Skeletal muscle satellite cell (primary cell): ENCODE results near the gene INTS6L.
"Not testable (repeated sequence)": the region's sequence is repeated elsewhere in the genome, so short reads cannot be mapped to it uniquely, and the experiment has no call there.

ENCODE experiments used
- H3K27me3 ChIP-seq: 2 replicates; pipeline ENCODE4 v1.7.0; 2013; ENCODE audit warnings: low read length; ENCODE audit not compliant: control insufficient read depth, insufficient read depth
- H3K36me3 ChIP-seq: 2 replicates; pipeline ENCODE4 v1.7.0; 2013; ENCODE audit warnings: mild to moderate bottlenecking, control low read depth, low read length; ENCODE audit not compliant: insufficient read depth
- H3K4me1 ChIP-seq: 2 replicates; pipeline ENCODE4 v1.7.0; 2013; ENCODE audit warnings: low read length; ENCODE audit not compliant: control insufficient read depth, insufficient read depth
- H3K4me2 ChIP-seq: 2 replicates; pipeline ENCODE4 v1.7.0; 2013; ENCODE audit warnings: mild to moderate bottlenecking, low read length
- H3K4me3 ChIP-seq: 2 replicates; pipeline ENCODE4 v1.7.0; 2013; ENCODE audit warnings: low read length
- H3K9ac ChIP-seq: 2 replicates; pipeline ENCODE4 v1.7.0; 2013; ENCODE audit warnings: mild to moderate bottlenecking, low read depth, low read length, moderate library complexity
- H3K9me3 ChIP-seq: replicated peaks from 2 replicates; pipeline ENCODE4 v1.7.0; 2013; ENCODE audit warnings: mild to moderate bottlenecking, control low read depth, low read length

Gene INTS6L

DNA sequence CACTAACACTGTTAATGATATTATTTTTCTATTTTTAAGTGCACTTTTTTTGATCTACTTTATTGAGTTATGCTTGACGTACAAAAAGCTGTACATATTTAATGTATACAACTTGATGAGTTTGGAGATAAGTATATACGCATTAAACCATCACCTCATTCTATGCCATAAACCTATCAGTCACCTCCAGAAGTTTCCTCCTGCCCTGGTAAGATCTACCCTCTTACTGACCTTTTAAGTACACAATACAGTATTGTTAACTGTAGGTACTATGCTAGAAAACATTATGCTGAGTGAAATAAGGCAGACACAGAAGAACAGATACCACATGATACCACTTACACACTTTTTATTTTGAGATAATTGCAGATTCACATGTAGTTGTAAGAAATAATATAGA is 36.9 kb downstream of the INTS6L start:
- Histone ChIP-seq H3K4me3 (no peak overlapping the region), H3K4me1 (no peaks in the 10 kb centered on the region), H3K4me2 (no peak overlapping the region), H3K9me3 (no peaks in the 10 kb centered on the region), H3K36me3 (no peaks in the 10 kb centered on the region), H3K27me3 (no peaks in the 10 kb centered on the region), H3K9ac (no peak overlapping the region)

DNA sequence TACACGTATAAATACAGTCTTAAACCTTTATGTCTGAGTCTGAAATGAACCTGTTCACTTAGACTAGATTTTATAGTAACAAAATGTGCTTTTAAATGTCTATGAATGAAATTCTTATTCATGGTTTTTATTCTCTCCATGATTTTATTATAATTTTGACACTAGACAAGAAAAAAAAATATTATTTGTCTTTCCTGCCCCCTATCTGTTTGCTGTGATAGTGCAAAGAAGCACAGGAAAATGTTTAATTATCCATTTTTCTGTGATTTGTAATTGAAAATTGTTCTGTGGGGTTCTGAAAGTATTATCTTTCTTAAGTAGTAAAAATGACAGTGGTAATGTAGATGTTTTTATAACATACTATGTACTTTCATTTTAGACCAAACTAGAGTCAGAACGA is 52.0 kb downstream of the INTS6L start:
- no peaks in the 10 kb centered on the region for H3K27me3 ChIP-seq
- no peaks in the 10 kb centered on the region for H3K4me1 ChIP-seq
- H3K9ac ChIP-seq: no peak overlapping the region
- H3K4me2 ChIP-seq: no peak overlapping the region
- no peak overlapping the region for H3K4me3 ChIP-seq
- H3K36me3 ChIP-seq: no peaks in the 10 kb centered on the region
- no peaks in the 10 kb centered on the region for H3K9me3 ChIP-seq

DNA sequence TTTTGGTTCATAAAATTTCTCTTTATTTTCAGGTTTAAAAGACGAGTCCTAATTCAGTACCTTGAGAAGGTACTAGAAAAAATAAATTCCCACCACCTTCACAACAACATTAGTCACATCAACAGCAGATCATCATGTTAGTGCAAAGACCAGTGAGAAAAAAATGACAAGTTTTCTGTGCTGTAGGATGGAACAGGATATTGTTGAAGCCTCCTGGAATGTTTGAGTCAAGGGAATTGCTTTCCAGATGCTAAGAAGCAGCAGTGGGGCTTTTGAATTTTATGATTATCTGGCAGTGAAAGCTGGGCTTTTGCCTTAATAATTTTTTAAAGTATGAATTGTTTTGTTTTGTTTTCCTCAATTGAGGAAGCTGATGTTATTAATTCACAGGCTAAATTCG is 61.0 kb downstream of the INTS6L start:
- Histone ChIP-seq H3K36me3 (no peaks in the 10 kb centered on the region), H3K4me3 (no peak overlapping the region), H3K9me3 (no peaks in the 10 kb centered on the region), H3K4me2 (no peak overlapping the region), H3K27me3 (no peaks in the 10 kb centered on the region), H3K9ac (no peak overlapping the region), H3K4me1 (no peaks in the 10 kb centered on the region)

DNA sequence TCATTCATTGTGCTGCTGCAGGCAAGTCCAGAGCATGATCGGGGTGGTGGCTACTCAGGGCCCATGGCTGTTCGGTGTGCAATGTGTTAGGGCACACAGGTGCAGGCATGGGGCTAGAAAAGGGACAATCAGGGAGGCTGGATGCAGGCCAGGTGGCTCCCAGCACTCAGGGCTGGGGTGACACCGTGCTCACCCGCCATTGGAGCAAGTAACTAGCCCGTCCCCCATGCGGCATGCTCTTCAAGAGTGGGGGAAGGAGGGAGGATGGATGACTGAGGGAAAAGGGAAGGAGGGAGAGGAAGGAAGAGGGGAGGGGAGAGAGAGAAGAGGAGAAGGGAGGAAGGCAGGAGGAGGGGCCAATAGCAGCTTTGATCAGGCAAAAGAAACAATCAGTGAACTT is 64.7 kb downstream of the INTS6L start:
- Histone ChIP-seq H3K9me3 (no peaks in the 10 kb centered on the region), H3K4me1 (no peaks in the 10 kb centered on the region), H3K4me3 (no peak overlapping the region), H3K9ac (no peak overlapping the region), H3K36me3 (no peaks in the 10 kb centered on the region), H3K27me3 (peaks cover 4% of the 10 kb centered on the region), H3K4me2 (no peak overlapping the region)

DNA sequence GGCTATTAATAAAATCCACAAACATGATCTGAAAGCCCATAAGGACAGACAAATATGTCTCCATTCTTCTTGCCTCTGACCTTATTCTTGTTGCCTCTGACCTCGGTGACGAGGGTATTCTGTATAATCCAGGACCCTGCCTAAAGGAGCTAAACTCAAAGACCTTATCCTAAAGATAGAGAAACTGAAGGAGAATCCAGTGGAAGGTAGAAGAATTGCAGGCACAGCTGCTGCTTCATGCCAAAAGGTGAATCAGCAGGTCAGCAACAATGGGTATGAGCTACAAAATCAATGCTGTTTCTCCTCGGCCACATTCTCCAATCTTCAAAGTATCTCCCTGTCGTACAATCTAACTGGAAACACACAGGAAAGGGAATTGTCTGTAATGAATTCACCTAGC is 71.4 kb downstream of the INTS6L start:
- no peak overlapping the region for H3K4me3 ChIP-seq
- H3K4me1 ChIP-seq: no peaks in the 10 kb centered on the region
- H3K9me3 ChIP-seq: no peaks in the 10 kb centered on the region
- H3K4me2 ChIP-seq: no peak overlapping the region
- H3K36me3 ChIP-seq: no peaks in the 10 kb centered on the region
- H3K9ac ChIP-seq: no peak overlapping the region
- H3K27me3 ChIP-seq: peaks cover 5% of the 10 kb centered on the region

DNA sequence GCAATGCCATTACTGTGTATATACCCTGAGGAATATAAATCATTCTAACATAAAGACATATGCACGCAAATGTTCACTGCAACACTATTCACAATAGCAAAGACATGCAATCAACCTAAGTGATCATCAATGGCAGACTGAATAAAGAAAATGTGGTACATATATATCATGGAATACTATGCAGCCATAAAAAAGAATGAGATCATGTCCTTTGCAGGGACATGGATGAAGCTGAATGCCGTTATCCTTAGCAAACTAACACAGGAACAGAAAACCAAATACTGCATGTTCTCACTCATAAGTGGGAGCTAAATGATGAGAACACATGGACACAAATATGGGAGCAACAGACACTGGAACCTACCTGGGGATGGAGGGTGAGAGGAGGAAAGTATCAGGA is 73.6 kb downstream of the INTS6L start:
- H3K4me1 ChIP-seq, H3K36me3 ChIP-seq, H3K4me2 ChIP-seq, H3K9me3 ChIP-seq, H3K9ac ChIP-seq, H3K4me3 ChIP-seq, H3K27me3 ChIP-seq: not testable (repeated sequence)

DNA sequence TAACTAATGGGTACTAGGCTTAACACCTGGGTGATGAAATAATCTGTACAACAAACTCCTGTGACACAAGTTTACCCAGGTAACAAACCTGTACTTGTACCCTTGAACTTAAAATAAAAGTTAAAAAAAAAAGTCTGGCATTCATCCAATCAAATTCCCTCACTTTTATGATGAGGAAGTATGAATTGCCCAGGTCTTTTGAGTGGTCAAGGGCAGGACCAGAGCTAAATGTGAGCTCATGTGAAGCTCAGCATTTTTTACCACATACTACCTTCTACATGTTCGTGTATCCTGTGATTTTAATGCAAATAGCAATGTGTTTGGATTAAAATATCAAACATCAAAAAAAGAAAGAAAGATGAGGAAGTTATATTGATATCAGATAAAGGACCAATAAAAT is 74.0 kb downstream of the INTS6L start:
- H3K9me3 ChIP-seq, H3K36me3 ChIP-seq, H3K4me1 ChIP-seq: not testable (repeated sequence)

DNA sequence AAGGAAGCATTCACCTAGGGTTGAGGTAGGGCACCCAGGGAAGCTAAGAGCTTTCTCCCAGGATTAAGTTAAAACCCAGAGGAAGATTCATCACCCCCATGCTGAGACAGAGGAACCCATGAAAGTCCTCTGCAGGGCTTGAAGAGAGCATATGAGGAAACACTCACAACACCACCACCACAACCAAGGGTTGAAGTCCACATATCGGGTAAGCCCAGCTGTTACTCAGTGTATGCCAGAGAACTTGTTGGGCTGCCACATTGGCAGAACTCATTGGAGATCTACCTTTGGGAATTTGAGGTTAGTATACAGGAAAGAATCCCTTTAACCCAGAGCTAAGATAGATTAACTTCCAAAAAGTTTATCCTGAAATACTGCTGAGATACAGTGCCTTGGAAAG is 75.1 kb downstream of the INTS6L start:
- Histone ChIP-seq H3K4me2 (no peak overlapping the region), H3K36me3 (no peaks in the 10 kb centered on the region), H3K4me3 (no peak overlapping the region), H3K9me3 (no peaks in the 10 kb centered on the region), H3K27me3 (no peaks in the 10 kb centered on the region), H3K4me1 (no peaks in the 10 kb centered on the region), H3K9ac (no peak overlapping the region)

More for the DNA sequence above, 74.0 kb downstream of the INTS6L start:
- H3K27me3 ChIP-seq, H3K4me2 ChIP-seq, H3K4me3 ChIP-seq, H3K9ac ChIP-seq: not testable (repeated sequence)

DNA sequence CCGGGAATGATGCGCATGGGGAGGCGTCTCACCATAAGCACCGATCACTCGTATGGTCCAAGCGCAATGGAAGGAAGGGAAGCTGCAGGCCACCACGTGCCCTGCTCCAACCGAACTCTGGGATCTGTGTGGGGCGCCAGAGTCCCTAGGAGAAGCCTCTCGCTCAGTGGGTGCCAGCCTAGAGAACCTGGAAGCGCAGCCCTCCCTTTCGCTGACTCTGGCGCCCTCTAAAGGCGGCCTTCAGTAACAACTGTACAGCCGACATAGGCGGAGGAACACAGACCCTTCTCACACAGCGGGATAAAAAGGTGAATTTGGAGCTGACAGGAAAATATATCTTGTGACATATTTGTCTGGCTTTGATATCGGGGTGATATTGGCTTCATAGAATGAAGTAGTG is 76.0 kb downstream of the INTS6L start:
- no peaks in the 10 kb centered on the region for H3K36me3 ChIP-seq
- no peak overlapping the region for H3K9ac ChIP-seq
- H3K4me2 ChIP-seq: no peak overlapping the region
- H3K4me3 ChIP-seq: no peak overlapping the region
- no peaks in the 10 kb centered on the region for H3K27me3 ChIP-seq
- no peaks in the 10 kb centered on the region for H3K4me1 ChIP-seq
- no peaks in the 10 kb centered on the region for H3K9me3 ChIP-seq

DNA sequence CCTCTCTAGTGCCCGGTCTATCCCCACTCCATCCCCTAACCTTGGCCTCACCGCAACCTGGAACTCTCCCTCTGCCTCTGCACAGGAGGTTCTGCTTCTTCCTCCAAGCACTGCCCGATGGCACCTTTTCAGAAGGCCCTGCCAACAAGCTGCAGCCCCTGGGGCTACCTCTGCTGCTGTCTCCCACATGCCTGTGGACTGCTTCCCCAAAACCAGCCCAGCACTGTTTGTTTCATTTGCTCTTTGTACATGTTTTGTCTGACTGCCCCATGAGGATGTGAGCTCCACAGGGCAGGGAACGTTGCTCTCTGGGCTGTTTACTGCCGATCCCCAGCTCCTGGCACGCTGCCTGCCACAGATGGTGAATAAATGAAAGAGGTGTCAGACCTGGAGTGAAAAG is 85.4 kb downstream of the INTS6L start:
- H3K4me3 ChIP-seq: no peak overlapping the region
- H3K4me1 ChIP-seq: no peaks in the 10 kb centered on the region
- H3K36me3 ChIP-seq: no peaks in the 10 kb centered on the region
- no peaks in the 10 kb centered on the region for H3K9me3 ChIP-seq
- no peak overlapping the region for H3K9ac ChIP-seq
- peaks cover 2% of the 10 kb centered on the region for H3K27me3 ChIP-seq
- H3K4me2 ChIP-seq: no peak overlapping the region

DNA sequence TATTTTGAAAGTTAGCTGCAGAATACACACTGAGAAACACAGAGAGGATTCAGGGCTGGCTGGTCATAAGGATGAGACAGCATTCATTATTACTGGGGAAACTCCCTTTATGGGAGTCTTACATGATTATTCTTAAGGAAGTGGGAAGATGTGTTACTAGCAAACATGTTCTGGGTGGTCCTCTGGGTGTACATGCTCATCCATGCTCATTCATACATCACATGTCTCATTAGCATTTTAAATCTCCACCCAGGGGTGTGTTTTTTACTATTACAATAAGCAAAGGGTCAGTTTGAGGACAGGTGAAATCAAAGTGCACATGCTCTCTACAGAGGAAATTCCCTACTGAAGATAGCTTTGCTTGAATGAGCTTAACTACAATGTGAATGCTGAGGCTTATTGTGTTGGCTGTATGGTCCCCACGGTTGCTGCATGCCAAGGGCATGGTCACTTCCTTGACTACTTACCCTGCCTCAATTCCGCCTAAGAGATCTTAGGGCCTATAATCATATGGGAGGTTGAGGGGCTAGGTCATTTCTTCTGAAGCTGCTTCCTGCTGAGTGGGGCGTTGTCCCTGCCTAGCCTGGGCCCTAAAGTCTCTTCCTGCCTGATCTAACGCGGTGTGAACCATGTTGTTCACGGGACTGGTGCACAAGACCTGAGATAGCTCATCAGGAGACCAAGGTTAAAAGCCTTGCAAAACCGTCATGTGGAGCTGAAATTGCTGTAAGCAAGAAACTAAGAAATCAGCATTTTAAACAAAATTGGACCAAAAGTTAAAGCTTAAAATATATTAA is 104.1 kb downstream of the INTS6L start:
- not testable (repeated sequence) for H3K4me3 ChIP-seq, H3K36me3 ChIP-seq

DNA sequence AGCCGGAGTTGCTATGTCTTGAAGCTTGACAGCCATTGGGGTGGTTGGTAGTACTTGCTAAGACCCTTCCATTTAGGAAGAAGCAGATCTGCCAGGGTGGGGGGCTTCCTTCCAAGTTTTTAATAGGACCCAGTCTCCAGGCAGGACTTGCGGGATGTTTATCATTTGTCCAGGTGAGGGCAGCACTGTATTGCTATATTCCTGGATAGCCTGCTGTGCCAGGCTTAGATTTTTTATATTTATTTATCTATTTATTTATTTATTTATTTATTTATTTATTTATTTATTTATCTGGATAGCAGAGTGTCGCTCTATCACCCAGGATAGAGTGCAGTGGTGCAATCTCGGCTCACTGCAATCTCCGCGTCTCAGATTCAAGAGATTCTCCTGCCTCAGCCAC is 105.5 kb downstream of the INTS6L start:
- H3K27me3 ChIP-seq: no peaks in the 10 kb centered on the region
- no peak overlapping the region for H3K4me2 ChIP-seq
- H3K9ac ChIP-seq: no peak overlapping the region
- H3K4me1 ChIP-seq: no peaks in the 10 kb centered on the region
- H3K9me3 ChIP-seq: no peaks in the 10 kb centered on the region
- H3K36me3 ChIP-seq: no peaks in the 10 kb centered on the region
- H3K4me3 ChIP-seq: no peak overlapping the region

More for the DNA sequence above, 104.1 kb downstream of the INTS6L start:
- H3K9me3 ChIP-seq, H3K4me2 ChIP-seq, H3K27me3 ChIP-seq, H3K4me1 ChIP-seq, H3K9ac ChIP-seq: not testable (repeated sequence)
